ENCODE measurements around the gene CD33.
"Not testable (repeated sequence)": the region's sequence is repeated elsewhere in the genome, so short reads cannot be mapped to it uniquely, and the experiment has no call there.

CD33 gene

GRCh38 chr19:51210874-51211361 is 14.0 kb upstream of the CD33 start:
- not testable (repeated sequence) for DNase-seq (ENCODE audit: low spot score)

- no peak for DNase-seq (ENCODE audit: low spot score)
These were observed 13.0 kb upstream of the CD33 start for GRCh38 chr19:51211833-51212232.

- no peak for DNase-seq (ENCODE audit: low spot score)
These were observed 5.6 kb upstream of the CD33 start for GRCh38 chr19:51219307-51219706.

- DNase-seq (ENCODE audit: low spot score): no peak
These were observed 4.9 kb upstream of the CD33 start for GRCh38 chr19:51219971-51220370.

GRCh38 chr19:51220996-51221395 is 3.9 kb upstream of the CD33 start:
- DNase-seq (ENCODE audit: low spot score): no peak

GRCh38 chr19:51224163-51224641 is 678 bp upstream of the CD33 start:
- DNase-seq (ENCODE audit: low spot score): no peak

- DNase-seq (ENCODE audit: low spot score): no peak
These were observed 1.2 kb downstream of the CD33 start for GRCh38 chr19:51226067-51226466.

GRCh38 chr19:51227326-51227725 is 2.4 kb downstream of the CD33 start:
- DNase-seq (ENCODE audit: low spot score): no peak

GRCh38 chr19:51227966-51228365 is 3.1 kb downstream of the CD33 start:
- no peak for DNase-seq (ENCODE audit: low spot score)

GRCh38 chr19:51240866-51241265 is 16.0 kb downstream of the CD33 start:
- no peak for DNase-seq (ENCODE audit: low spot score)

- no peak for DNase-seq (ENCODE audit: low spot score)
These were observed 18.2 kb downstream of the CD33 start for GRCh38 chr19:51242881-51243630.

- no peak for DNase-seq (ENCODE audit: low spot score)
These were observed 21.3 kb downstream of the CD33 start for GRCh38 chr19:51246164-51246552.

GRCh38 chr19:51247972-51248590 is 23.2 kb downstream of the CD33 start:
- DNase-seq (ENCODE audit: low spot score): no peak

GRCh38 chr19:51250786-51251467 is 26.0 kb downstream of the CD33 start, which contains the start of gene SIGLECL1:
SIGLECL1 (plus strand) TSS chr19:51251080; CDS start chr19:51264073, 12,993 bp downstream.
- no peak for DNase-seq (ENCODE audit: low spot score)

GRCh38 chr19:51251468-51251820 is 26.6 kb downstream of the CD33 start:
- DNase-seq (ENCODE audit: low spot score): no peak

- no peak for DNase-seq (ENCODE audit: low spot score)
These were observed 27.6 kb downstream of the CD33 start for GRCh38 chr19:51252306-51253079.

- DNase-seq (ENCODE audit: low spot score): no peak
These were observed 28.4 kb downstream of the CD33 start for GRCh38 chr19:51253088-51253806.

- DNase-seq (ENCODE audit: low spot score): no peak
These were observed 31.3 kb downstream of the CD33 start for GRCh38 chr19:51256155-51256625.

GRCh38 chr19:51257471-51257870 is 32.6 kb downstream of the CD33 start:
- DNase-seq (ENCODE audit: low spot score): no peak

GRCh38 chr19:51258165-51259160 is 33.6 kb downstream of the CD33 start:
- DNase-seq (ENCODE audit: low spot score): no peak
